ENCODE measurements around the gene FOXN4.
"Not testable (repeated sequence)": the region's sequence is repeated elsewhere in the genome, so short reads cannot be mapped to it uniquely, and the experiment has no call there.

The FOXN4 gene, protein sequence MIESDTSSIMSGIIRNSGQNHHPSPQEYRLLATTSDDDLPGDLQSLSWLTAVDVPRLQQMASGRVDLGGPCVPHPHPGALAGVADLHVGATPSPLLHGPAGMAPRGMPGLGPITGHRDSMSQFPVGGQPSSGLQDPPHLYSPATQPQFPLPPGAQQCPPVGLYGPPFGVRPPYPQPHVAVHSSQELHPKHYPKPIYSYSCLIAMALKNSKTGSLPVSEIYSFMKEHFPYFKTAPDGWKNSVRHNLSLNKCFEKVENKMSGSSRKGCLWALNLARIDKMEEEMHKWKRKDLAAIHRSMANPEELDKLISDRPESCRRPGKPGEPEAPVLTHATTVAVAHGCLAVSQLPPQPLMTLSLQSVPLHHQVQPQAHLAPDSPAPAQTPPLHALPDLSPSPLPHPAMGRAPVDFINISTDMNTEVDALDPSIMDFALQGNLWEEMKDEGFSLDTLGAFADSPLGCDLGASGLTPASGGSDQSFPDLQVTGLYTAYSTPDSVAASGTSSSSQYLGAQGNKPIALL

DNA sequence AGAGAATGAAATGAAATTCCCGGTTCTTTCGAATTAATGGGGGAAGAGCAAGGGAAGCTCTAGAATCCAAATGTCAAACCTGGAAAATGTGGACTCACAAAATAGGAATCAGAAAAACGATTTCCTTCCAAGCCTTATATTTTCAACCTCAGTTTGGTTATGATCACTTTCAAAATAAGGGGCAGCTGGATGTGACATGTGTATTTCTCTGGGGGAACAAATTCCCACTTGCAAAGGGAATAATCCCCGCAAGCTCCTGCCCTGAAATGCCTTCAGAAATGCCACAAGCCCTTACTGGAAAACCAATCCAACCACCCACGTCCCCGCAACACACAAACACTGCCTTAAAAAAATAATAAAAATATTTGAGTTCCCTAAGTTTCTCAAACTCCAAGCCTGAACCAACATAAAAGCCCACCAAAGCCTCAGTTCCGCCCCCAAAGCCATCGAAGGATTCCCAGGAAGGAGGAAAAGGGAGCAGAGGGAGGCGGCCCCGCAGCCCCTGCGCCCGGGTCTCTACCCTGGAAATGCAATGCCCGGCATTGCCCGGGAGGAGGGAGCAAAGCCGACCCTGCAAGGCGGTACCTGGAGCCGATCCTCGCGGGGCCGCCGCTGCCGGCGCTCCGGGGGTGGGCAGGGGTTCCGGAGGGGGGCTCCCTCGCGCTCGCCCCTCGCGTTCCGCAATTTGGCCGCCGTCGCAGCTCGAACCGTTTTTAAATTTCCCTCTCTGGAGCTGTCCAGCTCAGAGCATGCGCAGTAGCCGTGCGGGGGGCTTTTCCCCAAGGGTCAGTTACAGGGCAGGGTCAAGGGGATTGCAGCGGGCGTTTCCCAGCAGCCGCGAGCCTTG is at the start of gene FOXN4:
Gene FOXN4 (minus strand): TSS at position 751 of the 847 bp plus-strand sequence. CDS start 963 bp downstream, outside the sequence.
- DNase-seq = no peak

DNA sequence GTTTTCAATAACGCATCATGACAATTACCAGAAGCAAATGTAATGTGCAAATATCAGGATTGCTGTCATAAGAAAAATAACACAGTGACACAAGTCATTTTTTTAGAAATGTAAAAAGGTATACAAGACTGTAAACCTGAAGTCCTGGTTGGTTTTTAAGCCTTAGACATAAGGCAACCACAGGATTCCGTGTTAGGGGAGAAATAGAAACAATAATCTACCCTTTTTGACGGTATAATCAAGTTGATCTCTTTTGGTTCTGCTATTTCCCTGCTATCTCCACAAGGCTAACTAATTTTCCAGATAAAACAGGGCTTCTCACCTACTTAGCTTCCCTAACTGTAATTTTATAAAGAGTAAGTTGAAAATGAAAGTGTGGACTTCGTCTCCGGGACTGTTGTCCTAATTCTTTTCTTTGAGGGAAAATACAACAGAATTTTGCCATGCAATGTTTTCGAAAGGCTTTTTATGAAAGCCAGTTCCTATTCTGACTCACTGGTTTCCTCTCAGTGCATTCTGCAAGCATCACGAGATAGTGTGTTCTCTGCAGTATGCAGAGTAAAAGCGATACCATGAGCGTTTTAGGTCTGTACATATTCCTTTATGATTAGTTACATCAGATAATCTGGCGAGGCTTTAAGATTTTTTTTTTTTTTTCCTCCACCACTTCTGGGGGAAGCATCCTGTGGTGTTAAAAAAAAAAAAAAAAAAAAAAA is 49.2 kb upstream of the FOXN4 start:
- DNase-seq = no peak

DNA sequence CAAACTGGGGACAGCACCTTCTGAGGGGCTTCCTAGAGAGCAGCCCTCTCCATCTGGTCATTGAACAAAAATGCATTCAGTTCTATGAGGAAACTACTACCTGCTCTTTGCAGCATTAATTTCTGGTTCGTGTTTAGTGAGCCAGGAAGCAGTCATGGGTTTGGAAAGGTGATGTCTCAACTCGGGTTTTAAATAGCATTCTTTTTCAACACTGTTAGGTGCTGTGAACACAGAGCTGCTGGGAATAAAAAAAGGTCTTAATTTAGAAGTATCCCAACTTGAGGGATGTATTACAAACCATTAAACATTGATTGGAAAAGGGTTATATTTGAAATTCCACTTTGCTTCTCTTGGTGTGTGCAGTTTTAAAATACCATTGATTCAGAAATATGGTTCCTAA is 47.9 kb upstream of the FOXN4 start:
- no peak for DNase-seq

DNA sequence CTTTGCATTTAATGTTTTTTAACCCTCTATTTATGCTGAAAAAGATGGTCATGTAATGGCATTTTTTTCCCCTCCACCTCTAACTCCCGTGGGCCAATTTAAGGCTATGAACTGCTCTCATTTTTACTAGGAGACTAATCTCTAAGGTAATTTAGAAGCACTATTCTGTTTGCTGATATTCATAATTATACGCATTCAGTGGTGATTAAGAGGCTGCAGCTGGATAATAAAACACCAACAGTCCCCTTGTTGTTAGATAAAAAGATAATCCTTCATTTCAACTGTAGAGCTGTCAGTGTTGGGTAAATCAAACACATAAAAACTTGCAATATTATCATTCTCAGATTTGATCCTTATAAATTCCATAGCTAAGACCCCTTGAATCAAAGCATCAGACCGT is 47.5 kb upstream of the FOXN4 start:
- DNase-seq = no peak

DNA sequence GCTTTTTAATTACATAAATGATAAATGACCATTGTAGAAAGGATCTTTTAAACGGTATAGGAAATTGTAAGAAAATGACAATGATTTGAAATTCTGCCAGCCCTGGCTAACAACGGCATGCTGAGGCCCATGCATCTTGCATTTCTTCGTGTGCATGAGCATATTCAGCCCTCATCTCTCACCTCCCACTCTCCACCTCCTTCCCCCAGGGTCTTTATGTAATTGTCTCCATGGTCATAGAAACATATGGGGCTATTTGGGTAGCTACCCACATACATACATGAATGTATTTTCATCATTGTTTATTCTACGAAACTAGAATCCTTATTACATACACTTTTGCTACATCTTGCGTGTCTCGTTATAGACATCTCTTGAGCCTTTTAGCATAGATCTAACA is 43.1 kb upstream of the FOXN4 start:
- DNase-seq = no peak

DNA sequence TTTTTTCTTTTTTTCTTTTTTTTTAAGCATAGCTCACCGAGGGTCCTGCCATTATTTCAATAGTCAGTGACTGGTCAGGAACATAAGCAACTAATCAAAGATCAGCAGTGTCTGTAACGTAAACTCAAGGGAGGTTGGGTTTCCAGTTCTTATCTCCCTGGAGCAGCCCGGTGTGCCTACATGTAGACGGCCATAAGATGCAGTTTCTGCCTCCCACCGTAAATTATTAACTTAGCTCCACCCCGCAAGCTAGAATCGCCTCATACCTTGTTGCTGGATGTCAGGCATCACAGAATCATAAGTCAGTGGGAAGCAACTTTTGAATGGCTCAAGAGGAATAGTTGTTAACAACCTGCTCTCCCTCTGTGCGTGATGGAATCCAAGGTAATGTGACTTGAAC is 38.5 kb upstream of the FOXN4 start, which contains the start of gene MYO1H:
Gene MYO1H (plus strand): TSS at position 312 of the 400 bp plus-strand sequence. CDS start 61 bp downstream, at position 373.
- DNase-seq = no peak

DNA sequence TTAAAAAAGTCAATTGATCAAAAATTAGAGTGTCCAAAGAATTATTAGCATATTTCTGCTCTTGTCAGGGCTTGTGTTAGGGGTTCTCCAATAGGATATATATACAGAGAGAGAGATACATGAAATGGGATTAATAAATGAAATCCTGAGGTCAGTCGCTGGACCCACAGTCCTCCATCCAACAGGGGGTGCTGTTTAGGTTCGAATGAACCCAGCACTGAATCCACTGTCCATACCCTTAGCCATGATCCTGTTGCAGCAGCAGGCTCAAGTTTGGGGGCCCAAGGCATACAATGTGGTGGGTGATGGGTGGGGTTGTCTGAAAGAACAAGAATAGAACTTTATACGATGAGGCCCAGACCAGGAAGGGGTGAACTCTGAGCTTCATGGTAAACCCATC is 37.8 kb upstream of the FOXN4 start:
- DNase-seq = no peak

DNA sequence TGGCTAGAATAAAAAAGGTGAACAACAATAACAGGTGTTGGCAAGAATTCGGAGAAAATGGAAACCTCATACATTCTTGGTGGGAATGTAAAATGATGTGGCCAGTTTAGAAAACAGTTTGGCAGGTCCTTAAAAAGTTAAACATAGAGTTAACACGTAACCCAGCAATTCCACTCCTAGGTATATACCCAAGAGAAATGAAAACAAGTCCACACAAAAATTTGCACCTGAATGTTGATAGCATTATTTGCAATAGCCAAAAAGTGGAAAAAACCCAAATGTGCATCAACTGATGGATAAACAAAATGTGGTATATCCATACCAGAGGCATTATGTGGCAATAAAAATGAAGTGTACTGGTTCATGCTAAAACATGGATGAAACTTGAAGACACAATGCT is 36.3 kb upstream of the FOXN4 start:
- DNase-seq = no peak

DNA sequence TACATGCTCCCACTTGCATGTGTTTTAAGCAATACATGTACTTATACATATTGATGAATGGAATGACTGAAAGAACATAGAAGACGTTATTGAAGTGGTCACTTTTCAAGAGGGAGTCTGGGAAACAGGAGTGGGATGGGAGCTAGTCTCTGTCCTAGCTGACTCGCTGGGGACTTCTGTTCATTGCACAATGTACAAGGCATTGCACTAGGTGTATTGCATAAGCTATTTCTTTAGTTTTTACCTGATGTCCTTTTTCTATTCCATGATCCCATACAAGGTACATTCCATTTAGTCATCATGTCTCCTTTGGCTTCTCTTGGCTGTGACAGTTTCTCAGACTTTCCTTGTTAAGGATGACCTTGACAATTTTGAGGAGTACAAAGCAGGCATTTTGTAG is 34.6 kb upstream of the FOXN4 start:
- no peak for DNase-seq

DNA sequence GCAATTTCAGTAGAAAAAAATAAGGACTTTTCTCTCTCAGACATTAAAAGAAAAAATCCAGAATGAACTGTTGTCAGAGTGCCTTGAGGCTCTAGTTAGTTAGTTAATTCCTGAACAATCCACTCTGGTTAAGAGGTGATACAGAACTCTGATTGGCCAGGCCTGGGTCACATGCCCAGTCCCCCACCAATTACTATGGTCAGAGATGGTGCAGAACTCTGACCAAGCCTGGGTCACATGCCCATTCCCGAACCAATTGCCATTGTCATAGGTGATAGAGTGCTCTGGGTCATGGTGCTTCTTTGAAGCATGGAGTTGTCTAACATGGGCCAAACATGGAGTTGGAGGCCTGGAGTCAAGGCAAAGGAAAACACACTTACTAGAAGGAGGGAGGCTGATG is 27.5 kb upstream of the FOXN4 start:
- no peak for DNase-seq

DNA sequence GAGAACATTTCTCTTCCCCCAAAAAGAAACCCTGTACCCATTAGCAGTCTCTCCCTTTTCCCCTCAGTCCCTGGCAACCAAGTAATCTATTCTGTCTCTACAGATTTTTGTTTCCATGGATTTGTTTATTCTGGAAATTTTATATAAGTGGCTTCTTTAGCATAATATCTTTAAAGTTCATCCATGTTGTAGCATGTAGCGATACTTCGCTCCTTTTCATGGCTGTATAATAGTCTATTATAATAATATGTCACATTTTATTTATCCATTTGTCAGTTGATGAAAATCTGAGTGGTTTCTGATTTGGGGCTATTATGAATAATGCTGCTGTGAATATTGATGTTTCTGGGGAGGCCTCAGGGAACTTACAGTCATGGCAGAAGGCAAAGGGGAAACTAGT is 25.8 kb upstream of the FOXN4 start:
- DNase-seq = no peak

DNA sequence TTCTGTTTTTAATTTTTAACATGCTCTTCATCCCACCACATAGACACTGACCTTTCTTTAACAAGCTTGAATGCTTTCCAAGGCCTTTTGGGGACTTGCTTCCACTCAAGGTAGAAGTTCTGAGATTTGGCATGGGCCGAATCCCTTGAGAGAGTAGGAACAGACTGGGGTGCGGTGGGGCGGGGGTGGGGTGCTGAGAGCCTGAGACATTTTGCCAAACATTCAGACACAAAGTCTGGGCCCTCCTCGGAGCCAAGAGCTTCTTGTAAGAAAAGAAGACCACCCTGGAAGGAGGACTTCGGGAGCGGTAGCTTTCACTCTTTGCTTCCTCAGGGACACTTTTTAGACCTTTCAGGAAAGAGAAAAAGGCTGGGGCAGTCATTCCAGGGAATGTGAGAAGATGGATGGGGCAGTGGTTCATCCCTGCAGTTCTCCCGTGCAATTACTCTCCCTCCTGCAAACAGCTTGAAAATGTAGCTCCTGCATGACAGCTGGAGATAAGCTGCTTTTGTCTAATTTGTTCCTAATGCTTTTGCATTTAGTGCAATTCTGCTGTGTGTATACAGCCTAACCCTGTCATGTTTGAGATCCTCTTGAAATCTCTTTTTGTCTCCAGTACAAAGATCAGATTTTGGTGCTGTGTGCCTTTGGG is 22.3 kb upstream of the FOXN4 start:
- no peak for DNase-seq

DNA sequence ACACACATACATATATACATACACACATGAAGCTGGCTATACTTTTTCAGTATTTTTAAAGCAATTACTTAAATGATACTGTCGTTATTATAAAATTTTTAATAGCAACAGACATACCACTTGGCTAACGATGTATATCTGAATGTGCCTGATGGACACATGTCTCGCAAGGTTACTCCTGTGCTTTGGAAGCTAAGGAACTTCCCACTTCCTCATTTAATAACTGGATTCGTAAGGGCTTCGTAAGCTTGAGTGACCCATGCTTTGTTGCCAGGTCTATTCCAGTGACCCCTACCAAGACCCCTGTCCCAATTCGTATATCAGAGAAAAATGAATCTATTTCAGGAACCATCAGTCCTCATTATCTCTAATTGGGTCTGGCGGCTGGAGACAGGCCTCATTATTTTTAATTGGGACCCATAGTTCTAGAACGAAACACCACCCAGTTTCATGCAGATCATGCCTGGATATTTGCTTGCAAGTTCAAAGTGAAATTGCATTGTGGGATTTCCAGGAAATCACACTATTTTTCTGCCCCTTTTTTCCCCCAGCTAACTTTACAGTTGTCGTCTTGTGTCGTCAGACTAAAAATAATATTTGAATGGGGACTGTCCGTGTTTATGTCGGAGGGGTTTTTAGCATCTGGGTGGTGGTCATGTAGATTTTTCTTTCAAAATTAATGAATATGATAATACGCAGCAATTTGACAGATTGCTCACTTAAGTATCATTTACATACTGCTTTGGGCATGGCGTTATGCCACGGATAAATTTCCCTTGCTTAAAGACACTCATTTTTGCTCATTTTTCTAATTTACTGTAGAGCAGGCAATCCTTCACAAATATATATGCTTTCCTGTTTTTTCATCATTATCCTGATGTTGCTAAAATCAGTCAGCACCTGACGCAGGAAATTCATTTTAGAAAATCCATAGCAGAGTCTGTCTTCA is 21.5 kb upstream of the FOXN4 start:
- DNase-seq = no peak

DNA sequence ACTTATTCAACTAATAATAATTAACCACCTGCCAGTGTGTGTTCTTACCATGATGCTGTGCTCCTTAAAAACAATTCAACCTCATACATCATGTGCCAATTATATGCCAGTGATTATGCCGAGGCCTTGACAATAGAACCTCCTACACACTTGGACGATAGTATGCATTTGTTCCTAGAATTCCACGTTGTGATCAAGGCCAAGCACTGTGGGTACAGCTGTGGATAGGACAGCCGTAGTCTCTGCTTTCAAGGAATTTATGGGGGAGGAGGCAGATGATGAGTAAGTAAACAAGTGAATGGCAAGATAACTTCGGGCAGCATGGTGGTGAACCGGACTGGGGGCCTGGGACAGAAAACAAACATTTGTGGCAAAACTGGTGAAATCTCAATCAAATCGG is 20.6 kb upstream of the FOXN4 start:
- no peak for DNase-seq

DNA sequence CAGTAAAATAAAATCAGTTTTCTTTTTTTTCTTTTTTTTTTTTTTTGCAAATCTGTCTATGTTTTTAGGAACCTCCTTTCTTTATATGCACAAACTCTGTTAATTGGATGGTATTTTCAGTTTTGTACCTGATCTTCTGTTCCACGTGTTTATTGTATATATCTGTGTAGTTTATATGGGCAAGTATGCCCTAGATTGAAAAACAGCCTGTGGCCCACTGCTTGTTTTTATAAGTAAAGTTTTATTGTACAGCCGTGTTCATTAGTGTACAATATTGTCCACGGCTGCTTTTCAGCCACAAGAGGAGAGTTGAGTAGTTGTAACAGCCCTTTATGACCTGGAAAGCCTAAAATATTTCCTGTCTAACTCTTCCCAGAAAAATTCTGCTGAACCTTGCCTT is 19.9 kb upstream of the FOXN4 start:
- no peak for DNase-seq

DNA sequence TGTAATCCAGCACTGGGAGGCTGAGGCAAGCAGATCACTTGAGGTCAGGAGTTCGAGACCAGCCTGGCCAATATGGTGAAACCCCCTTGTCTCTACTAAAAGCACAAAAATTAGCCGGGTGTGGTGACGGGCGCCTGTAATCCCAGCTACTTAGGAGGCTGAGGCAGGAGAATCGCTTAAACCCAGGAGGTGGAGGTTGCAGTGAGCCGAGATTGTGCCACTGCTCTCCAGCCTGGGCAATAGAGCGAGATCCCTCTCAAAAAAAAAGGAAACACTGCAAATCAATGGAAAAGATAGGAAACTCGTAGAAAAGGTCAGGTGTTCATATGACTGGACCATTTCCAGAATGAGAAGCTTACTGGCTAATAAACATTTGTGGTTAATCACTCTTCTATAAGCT is 12.2 kb upstream of the FOXN4 start:
- DNase-seq = not testable (repeated sequence)

DNA sequence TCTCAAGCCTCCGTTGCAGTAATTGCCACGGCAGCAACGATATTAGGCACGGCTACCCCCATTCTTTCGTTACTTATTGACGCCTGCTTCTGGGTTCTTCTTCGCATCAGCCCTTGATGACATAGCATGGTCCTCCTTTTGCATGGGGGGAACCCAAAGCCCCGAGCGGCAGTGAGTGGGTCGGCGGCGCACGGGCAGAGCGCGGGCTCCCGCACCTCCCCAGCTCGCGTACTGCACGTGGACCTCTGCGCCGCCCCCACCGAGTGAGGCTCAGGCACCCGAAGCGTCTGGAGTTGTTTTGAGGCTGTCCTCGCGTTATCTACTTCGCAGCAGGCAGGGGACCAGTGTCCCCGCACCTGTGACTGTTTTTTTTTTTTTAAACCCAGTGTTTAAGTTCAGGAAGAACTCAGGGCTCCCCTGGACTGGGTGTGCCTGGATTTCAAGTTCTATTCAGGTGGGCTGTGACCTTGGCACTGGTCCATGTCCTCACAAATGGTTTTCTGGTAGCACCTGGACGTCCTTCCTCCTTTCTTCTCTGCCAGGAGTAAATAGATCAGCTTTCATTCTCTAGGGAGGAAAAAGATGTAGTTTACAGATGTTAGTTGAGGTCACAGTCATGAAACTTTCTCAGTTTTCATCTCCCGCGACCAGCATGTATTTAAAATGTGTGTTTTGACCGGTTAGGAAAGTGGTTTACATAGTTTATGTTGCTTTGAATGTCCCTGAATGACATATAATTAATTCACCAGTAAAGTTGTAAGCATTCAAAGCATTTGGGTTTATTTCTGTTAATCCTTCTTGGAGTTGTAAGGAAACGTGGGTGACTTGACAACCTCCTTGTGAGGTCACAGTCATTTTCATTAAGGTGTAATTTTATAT is 1.4 kb upstream of the FOXN4 start:
- peak; percentile 25 for DNase-seq

DNA sequence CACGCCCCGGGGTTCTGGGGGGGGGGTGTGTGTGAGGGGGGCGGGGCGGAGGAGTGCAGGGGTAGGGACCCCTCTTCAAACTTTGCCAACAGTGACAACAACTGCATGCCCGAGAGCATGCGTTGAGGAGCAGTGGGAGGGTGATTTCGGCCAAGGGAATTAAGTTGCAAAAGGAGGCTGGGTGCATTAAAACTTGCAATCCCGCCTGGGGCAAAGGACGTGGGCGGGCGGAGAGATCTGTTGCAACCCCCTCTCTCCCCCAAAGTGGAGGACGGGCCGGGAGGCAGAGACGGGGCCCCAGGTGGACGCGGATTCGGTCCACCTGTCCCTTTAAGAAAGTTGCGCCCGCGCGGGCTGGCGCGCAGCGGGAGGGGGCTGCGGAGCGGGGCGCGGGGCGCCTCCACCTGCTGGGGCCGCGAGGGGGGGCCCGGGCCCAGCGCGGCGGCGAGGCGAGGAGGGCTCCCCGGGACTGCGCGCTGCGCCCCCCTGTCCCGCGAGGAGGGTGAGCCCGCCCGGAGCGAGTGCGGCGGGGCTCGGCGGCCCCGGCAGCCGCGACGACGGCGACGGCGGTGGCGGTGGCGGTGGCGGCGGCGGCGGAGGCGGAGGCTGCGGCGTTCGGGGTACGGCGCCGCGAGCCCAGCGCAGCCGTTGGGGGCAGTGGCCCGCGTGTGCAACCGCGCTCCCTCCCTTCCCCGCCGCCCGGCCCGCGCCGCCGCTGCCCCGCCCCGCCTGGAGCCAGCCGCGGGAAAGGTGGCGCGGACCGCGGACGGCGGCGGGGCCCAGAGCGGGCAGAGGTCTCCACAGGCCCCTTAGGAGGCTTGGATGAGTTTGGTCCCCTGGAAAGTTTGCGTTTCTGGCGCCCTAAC is 530 bp upstream of the FOXN4 start:
- peak; percentile 24 for DNase-seq

DNA sequence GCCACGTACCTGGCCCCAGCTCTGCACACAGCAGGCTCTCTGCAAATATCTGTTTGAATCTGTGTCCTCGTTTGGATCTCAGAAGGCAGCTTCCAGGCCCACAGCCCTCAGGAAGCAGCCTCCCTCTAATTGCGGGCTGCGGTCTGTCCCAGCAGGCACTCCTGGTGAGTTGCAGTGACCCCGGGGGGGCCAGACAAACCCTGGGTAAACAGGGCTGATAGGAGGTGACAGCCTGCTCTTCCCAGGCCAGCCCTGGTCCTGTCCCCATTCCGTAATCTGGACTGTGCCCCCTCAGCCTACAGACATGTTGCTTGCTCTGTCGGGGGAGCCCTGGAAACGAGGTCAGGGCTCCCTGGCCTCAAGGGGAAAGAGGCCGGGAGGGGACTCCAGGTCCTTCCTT is 2.0 kb downstream of the FOXN4 start:
- no peak for DNase-seq

All from NCI-H510A (cell line).